ENCODE measurements around the gene MAGI1.

MAGI1 gene

GRCh38 chr3:65639444-65639843 is 399.3 kb downstream of the MAGI1 start:
- no peak overlapping the region for H3K27ac ChIP-seq (ENCODE audit: low read depth, low read length)
- no peak overlapping the region for H3K4ac ChIP-seq (ENCODE audit: low read depth, low read length)
- no peaks in the 10 kb centered on the region for H3K36me3 ChIP-seq (ENCODE audit: control insufficient read depth, insufficient read depth, low read length)
- H3K56ac ChIP-seq (ENCODE audit: low read length), result no peak overlapping the region
- H3K4me3 ChIP-seq (ENCODE audit: low read length), result no peak overlapping the region
- DNase-seq, result no peak
- H3K18ac ChIP-seq (ENCODE audit: low read length), result no peak overlapping the region
- no peak overlapping the region for H2BK5ac ChIP-seq (ENCODE audit: low read length)
- H3K79me2 ChIP-seq (ENCODE audit: control insufficient read depth, insufficient read depth, low read length), result no peaks in the 10 kb centered on the region
- H4K5ac ChIP-seq (ENCODE audit: low read length), result no peak overlapping the region
- H3K27me3 ChIP-seq (ENCODE audit: insufficient read depth, low read length, poor library complexity), result no peaks in the 10 kb centered on the region
- no peak overlapping the region for H2BK120ac ChIP-seq (ENCODE audit: low read depth, low read length)
- H3K4me2 ChIP-seq (ENCODE audit: low read length), result no peak overlapping the region
- no peak overlapping the region for H3K9ac ChIP-seq (ENCODE audit: low read length)
- H4K8ac ChIP-seq (ENCODE audit: low read depth, low read length), result no peak overlapping the region
- H2AK5ac ChIP-seq (ENCODE audit: low read length), result no peak overlapping the region
- no peak overlapping the region for H3K23ac ChIP-seq (ENCODE audit: low read length)
- no CpG with 5 or more reads among the region's 6 CpGs for WGBS (ENCODE audit: extremely low coverage, insufficient coverage, low lambda C conversion rate)
- no peak overlapping the region for H2BK15ac ChIP-seq (replicated peaks; ENCODE audit: low read depth)
- no peaks in the 10 kb centered on the region for H3K79me1 ChIP-seq (ENCODE audit: low read length)
- peaks cover 9% of the 10 kb centered on the region for H3K4me1 ChIP-seq (ENCODE audit: control insufficient read depth, low read depth, low read length)

- no peak overlapping the region for H2BK15ac ChIP-seq (replicated peaks; ENCODE audit: low read depth)
- H3K23ac ChIP-seq (ENCODE audit: low read length), result no peak overlapping the region
- no peak overlapping the region for H2BK120ac ChIP-seq (ENCODE audit: low read depth, low read length)
- no peaks in the 10 kb centered on the region for H3K36me3 ChIP-seq (ENCODE audit: control insufficient read depth, insufficient read depth, low read length)
- no peak overlapping the region for H3K18ac ChIP-seq (ENCODE audit: low read length)
- no peak overlapping the region for H2AK5ac ChIP-seq (ENCODE audit: low read length)
- no peaks in the 10 kb centered on the region for H3K79me1 ChIP-seq (ENCODE audit: low read length)
- no peak overlapping the region for H3K4me2 ChIP-seq (ENCODE audit: low read length)
- no peaks in the 10 kb centered on the region for H3K27me3 ChIP-seq (ENCODE audit: insufficient read depth, low read length, poor library complexity)
- H3K4me3 ChIP-seq (ENCODE audit: low read length), result no peak overlapping the region
- peaks cover 4% of the 10 kb centered on the region for H3K4me1 ChIP-seq (ENCODE audit: control insufficient read depth, low read depth, low read length)
- no peak overlapping the region for H3K27ac ChIP-seq (ENCODE audit: low read depth, low read length)
- no peak for DNase-seq
- WGBS (ENCODE audit: extremely low coverage, insufficient coverage, low lambda C conversion rate), result no CpG with 5 or more reads among the region's 6 CpGs
- H3K4ac ChIP-seq (ENCODE audit: low read depth, low read length), result no peak overlapping the region
- H2BK5ac ChIP-seq (ENCODE audit: low read length), result no peak overlapping the region
- no peaks in the 10 kb centered on the region for H3K79me2 ChIP-seq (ENCODE audit: control insufficient read depth, insufficient read depth, low read length)
- H4K5ac ChIP-seq (ENCODE audit: low read length), result no peak overlapping the region
- no peak overlapping the region for H3K56ac ChIP-seq (ENCODE audit: low read length)
- no peak overlapping the region for H4K8ac ChIP-seq (ENCODE audit: low read depth, low read length)
- no peak overlapping the region for H3K9ac ChIP-seq (ENCODE audit: low read length)
Observed at GRCh38 chr3:65638301-65638700, 400.4 kb downstream of the MAGI1 start.

GRCh38 chr3:65636326-65636725 is 402.4 kb downstream of the MAGI1 start:
- DNase-seq, result no peak
- Histone ChIP-seq H3K56ac (ENCODE audit: low read length) (no peak overlapping the region), H3K27ac (ENCODE audit: low read depth, low read length) (no peak overlapping the region), H3K4me1 (ENCODE audit: control insufficient read depth, low read depth, low read length) (peaks cover 6% of the 10 kb centered on the region), H3K79me2 (ENCODE audit: control insufficient read depth, insufficient read depth, low read length) (no peaks in the 10 kb centered on the region), H3K79me1 (ENCODE audit: low read length) (no peaks in the 10 kb centered on the region), H3K4ac (ENCODE audit: low read depth, low read length) (no peak overlapping the region), H4K8ac (ENCODE audit: low read depth, low read length) (no peak overlapping the region), H3K23ac (ENCODE audit: low read length) (no peak overlapping the region), H2AK5ac (ENCODE audit: low read length) (no peak overlapping the region), H2BK5ac (ENCODE audit: low read length) (no peak overlapping the region), H3K4me3 (ENCODE audit: low read length) (no peak overlapping the region), H2BK120ac (ENCODE audit: low read depth, low read length) (no peak overlapping the region), H3K27me3 (ENCODE audit: insufficient read depth, low read length, poor library complexity) (no peaks in the 10 kb centered on the region), H2BK15ac (replicated peaks; ENCODE audit: low read depth) (no peak overlapping the region), H3K36me3 (ENCODE audit: control insufficient read depth, insufficient read depth, low read length) (no peaks in the 10 kb centered on the region), H3K4me2 (ENCODE audit: low read length) (no peak overlapping the region), H4K5ac (ENCODE audit: low read length) (no peak overlapping the region), H3K9ac (ENCODE audit: low read length) (no peak overlapping the region), H3K18ac (ENCODE audit: low read length) (no peak overlapping the region)
- WGBS (ENCODE audit: extremely low coverage, insufficient coverage, low lambda C conversion rate), result no CpG with 5 or more reads among the region's 3 CpGs

- WGBS (ENCODE audit: extremely low coverage, insufficient coverage, low lambda C conversion rate), result no CpG with 5 or more reads among the region's 2 CpGs
- no peak for DNase-seq
Observed at GRCh38 chr3:65635657-65636056, 403.1 kb downstream of the MAGI1 start.

GRCh38 chr3:65633018-65633638 is 405.6 kb downstream of the MAGI1 start:
- Histone ChIP-seq H3K79me2 (ENCODE audit: control insufficient read depth, insufficient read depth, low read length) (no peaks in the 10 kb centered on the region), H3K56ac (ENCODE audit: low read length) (no peak overlapping the region), H3K4me3 (ENCODE audit: low read length) (no peak overlapping the region), H3K27me3 (ENCODE audit: insufficient read depth, low read length, poor library complexity) (no peaks in the 10 kb centered on the region), H4K5ac (ENCODE audit: low read length) (no peak overlapping the region), H3K4ac (ENCODE audit: low read depth, low read length) (no peak overlapping the region), H2BK15ac (replicated peaks; ENCODE audit: low read depth) (no peak overlapping the region), H2AK5ac (ENCODE audit: low read length) (no peak overlapping the region), H3K36me3 (ENCODE audit: control insufficient read depth, insufficient read depth, low read length) (no peaks in the 10 kb centered on the region), H2BK5ac (ENCODE audit: low read length) (no peak overlapping the region), H3K27ac (ENCODE audit: low read depth, low read length) (no peak overlapping the region), H3K4me1 (ENCODE audit: control insufficient read depth, low read depth, low read length) (peaks cover 4% of the 10 kb centered on the region), H4K8ac (ENCODE audit: low read depth, low read length) (no peak overlapping the region), H3K79me1 (ENCODE audit: low read length) (peaks cover 2% of the 10 kb centered on the region), H3K23ac (ENCODE audit: low read length) (no peak overlapping the region), H3K4me2 (ENCODE audit: low read length) (no peak overlapping the region), H2BK120ac (ENCODE audit: low read depth, low read length) (no peak overlapping the region), H3K18ac (ENCODE audit: low read length) (no peak overlapping the region), H3K9ac (ENCODE audit: low read length) (no peak overlapping the region)
- peak; percentile 31 for DNase-seq
- no CpG with 5 or more reads among the region's 7 CpGs for WGBS (ENCODE audit: extremely low coverage, insufficient coverage, low lambda C conversion rate)

More at GRCh38 chr3:65635657-65636056, 403.1 kb downstream of the MAGI1 start:
- Histone ChIP-seq H3K4me3 (ENCODE audit: low read length) (no peak overlapping the region), H4K8ac (ENCODE audit: low read depth, low read length) (no peak overlapping the region), H2BK15ac (replicated peaks; ENCODE audit: low read depth) (no peak overlapping the region), H3K9ac (ENCODE audit: low read length) (no peak overlapping the region), H3K4ac (ENCODE audit: low read depth, low read length) (no peak overlapping the region), H3K56ac (ENCODE audit: low read length) (no peak overlapping the region), H3K27me3 (ENCODE audit: insufficient read depth, low read length, poor library complexity) (no peaks in the 10 kb centered on the region), H2AK5ac (ENCODE audit: low read length) (no peak overlapping the region), H2BK120ac (ENCODE audit: low read depth, low read length) (no peak overlapping the region), H2BK5ac (ENCODE audit: low read length) (no peak overlapping the region), H3K23ac (ENCODE audit: low read length) (no peak overlapping the region), H3K36me3 (ENCODE audit: control insufficient read depth, insufficient read depth, low read length) (no peaks in the 10 kb centered on the region), H3K79me1 (ENCODE audit: low read length) (no peaks in the 10 kb centered on the region), H4K5ac (ENCODE audit: low read length) (no peak overlapping the region), H3K18ac (ENCODE audit: low read length) (no peak overlapping the region), H3K27ac (ENCODE audit: low read depth, low read length) (no peak overlapping the region), H3K79me2 (ENCODE audit: control insufficient read depth, insufficient read depth, low read length) (no peaks in the 10 kb centered on the region), H3K4me2 (ENCODE audit: low read length) (no peak overlapping the region), H3K4me1 (ENCODE audit: control insufficient read depth, low read depth, low read length) (peaks cover 5% of the 10 kb centered on the region)

GRCh38 chr3:65632414-65632813 is 406.3 kb downstream of the MAGI1 start:
- H2BK15ac ChIP-seq (replicated peaks; ENCODE audit: low read depth), result no peak overlapping the region
- H3K4ac ChIP-seq (ENCODE audit: low read depth, low read length), result no peak overlapping the region
- no peak overlapping the region for H3K18ac ChIP-seq (ENCODE audit: low read length)
- H2BK120ac ChIP-seq (ENCODE audit: low read depth, low read length), result no peak overlapping the region
- H2AK5ac ChIP-seq (ENCODE audit: low read length), result no peak overlapping the region
- H3K4me1 ChIP-seq (ENCODE audit: control insufficient read depth, low read depth, low read length), result peaks cover 4% of the 10 kb centered on the region
- H3K27me3 ChIP-seq (ENCODE audit: insufficient read depth, low read length, poor library complexity), result no peaks in the 10 kb centered on the region
- H3K27ac ChIP-seq (ENCODE audit: low read depth, low read length), result no peak overlapping the region
- no peak for DNase-seq
- no peak overlapping the region for H3K9ac ChIP-seq (ENCODE audit: low read length)
- H3K36me3 ChIP-seq (ENCODE audit: control insufficient read depth, insufficient read depth, low read length), result no peaks in the 10 kb centered on the region
- no peak overlapping the region for H3K56ac ChIP-seq (ENCODE audit: low read length)
- no peak overlapping the region for H2BK5ac ChIP-seq (ENCODE audit: low read length)
- H3K4me3 ChIP-seq (ENCODE audit: low read length), result no peak overlapping the region
- H4K5ac ChIP-seq (ENCODE audit: low read length), result no peak overlapping the region
- H3K79me1 ChIP-seq (ENCODE audit: low read length), result peaks cover 2% of the 10 kb centered on the region
- H3K4me2 ChIP-seq (ENCODE audit: low read length), result no peak overlapping the region
- H3K79me2 ChIP-seq (ENCODE audit: control insufficient read depth, insufficient read depth, low read length), result no peaks in the 10 kb centered on the region
- no peak overlapping the region for H4K8ac ChIP-seq (ENCODE audit: low read depth, low read length)
- no peak overlapping the region for H3K23ac ChIP-seq (ENCODE audit: low read length)

Measured in mesendoderm (in vitro differentiated cells).